ENCODE data around the gene S100B.

- no peak for TF ChIP-seq CTCF (IDR thresholded peaks at IDR 0.05 in 4 of 5, conservative IDR thresholded peaks at IDR 0.05 in 1 of 5)
- TF ChIP-seq POLR2A (IDR thresholded peaks at IDR 0.05): no peak
Observed at GRCh38 chr21:46610018-46610701, 5.3 kb upstream of the S100B start.

Data from gastrocnemius medialis (tissue), 4 donors.